Cardiac fibroblast (primary cell): ENCODE results near the gene KIAA0586.
A peak's percentile ranks its signal among the peaks of the same experiment; 100 is the strongest.
"Not testable (repeated sequence)": the region's sequence is repeated elsewhere in the genome, so short reads cannot be mapped to it uniquely, and the experiment has no call there.

ENCODE experiments used
- DNase-seq, 2 donors: peaks; one replicate each; pipeline versions ENCODE4 v3.0.0 to v3.0.0-alpha.2; 2010; ENCODE audit warnings: low read depth in 2 of 2
- H3K4me3 ChIP-seq, 2 donors: replicated peaks in 1 of 2; 1 replicate in 1 of 2; 2 replicates in 1 of 2; pipeline ENCODE4 v1.5.1; 2011; ENCODE audit warnings: low read depth in 2 of 2, low read length in 2 of 2, mild to moderate bottlenecking in 2 of 2, moderate library complexity in 1 of 2
- CTCF ChIP-seq: IDR thresholded peaks from one replicate; pipeline ENCODE4 v1.5.1; 2011; ENCODE audit warnings: low read depth, mild to moderate bottlenecking, low read length, inconsistent platforms

KIAA0586 gene

GRCh38 chr14:58501214-58501816 lies 73.8 kb downstream of the KIAA0586 start:
- peak; percentile 78 for TF ChIP-seq CTCF
- DNase-seq = peak; percentile 89 to 91
- H3K4me3 ChIP-seq = no peak overlapping the region

DNA sequence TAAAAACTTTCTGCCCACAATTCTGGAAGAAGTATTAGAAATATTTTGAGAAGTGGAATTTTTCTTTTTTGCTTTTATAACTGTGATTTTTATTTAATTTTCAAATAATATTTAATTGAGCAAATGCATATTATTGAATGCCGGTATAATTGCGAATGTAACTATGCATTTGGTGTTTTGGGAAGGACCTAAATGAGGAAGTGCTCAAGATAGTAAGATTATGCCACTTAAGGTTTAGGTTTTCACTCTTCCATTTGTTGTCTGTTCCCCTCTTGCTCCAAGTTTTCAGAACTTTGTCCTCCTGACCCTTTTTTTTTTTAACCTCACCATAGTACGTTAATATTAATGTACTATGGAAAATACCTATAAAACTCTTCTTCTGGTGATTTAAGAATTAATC lies 85.8 kb downstream of the KIAA0586 start:
- DNase-seq = no peak
- H3K4me3 ChIP-seq = no peak overlapping the region
- TF ChIP-seq CTCF = no peak

DNA sequence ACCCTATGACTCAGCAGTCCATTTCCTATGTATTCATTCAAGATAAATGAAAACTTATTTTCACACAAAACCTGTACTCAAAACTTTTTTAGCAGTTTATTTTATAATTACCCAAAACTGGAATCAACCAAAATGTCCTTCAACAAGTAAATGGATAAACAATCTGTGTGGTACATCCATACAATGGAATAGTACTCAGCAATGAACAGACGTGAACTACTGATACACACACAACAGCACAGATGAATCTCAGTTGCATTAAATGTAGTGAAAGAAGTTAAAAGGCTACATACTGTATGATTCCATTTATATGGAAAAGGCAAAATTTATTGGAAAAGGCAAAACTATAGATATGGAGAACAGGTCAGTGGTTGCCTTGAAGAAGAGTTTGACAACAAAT lies 90.1 kb downstream of the KIAA0586 start:
- TF ChIP-seq CTCF = no peak
- no peak for DNase-seq

DNA sequence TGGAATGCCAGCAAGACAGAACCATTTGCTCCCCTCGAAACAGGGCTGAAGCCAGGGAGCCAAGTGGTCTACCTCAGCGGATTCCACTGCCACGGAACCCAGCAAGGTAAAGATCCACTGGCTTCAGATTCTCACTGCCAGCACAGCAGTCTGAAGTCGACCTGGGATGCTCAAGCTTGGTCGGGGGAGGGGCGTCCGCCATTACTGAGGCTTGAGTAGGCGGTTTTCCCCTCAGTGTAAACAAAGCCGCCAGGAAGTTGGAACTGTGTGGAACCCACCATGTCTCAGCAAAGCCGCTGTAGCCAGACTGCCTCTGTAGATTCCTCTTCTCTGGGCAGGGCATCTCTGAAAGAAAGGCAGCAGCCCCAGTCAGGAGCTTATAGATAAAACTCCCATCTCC lies 98.2 kb downstream of the KIAA0586 start:
- not testable (repeated sequence) for H3K4me3 ChIP-seq, DNase-seq

More for the DNA sequence above, 90.1 kb downstream of the KIAA0586 start:
- no peak overlapping the region for H3K4me3 ChIP-seq

DNA sequence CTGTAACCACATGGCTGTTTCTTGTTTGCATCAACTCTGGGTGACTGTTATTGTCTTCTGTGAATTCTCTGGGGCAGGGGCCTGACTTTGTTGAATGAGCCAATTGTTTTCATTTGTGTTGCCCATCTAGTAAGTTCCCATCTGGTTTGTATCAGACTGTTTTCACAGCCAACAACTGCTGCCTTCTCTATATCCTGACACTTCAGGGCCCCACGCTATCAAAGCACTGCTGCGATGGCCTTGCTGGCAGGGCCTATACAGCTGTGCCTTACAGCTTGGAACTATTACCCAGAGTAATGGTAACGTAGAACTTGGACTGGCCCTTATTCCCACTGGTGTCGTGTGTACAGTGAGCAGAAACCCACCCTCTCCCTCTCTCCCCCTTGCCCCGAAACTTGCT lies 105.9 kb downstream of the KIAA0586 start:
- H3K4me3 ChIP-seq = no peak overlapping the region
- DNase-seq = peak; percentile 18 to 82
- TF ChIP-seq CTCF = no peak

- TF ChIP-seq CTCF = no peak
- peak; percentile 60 to 72 for DNase-seq
These were observed 107.5 kb downstream of the KIAA0586 start for GRCh38 chr14:58535044-58535443.

DNA sequence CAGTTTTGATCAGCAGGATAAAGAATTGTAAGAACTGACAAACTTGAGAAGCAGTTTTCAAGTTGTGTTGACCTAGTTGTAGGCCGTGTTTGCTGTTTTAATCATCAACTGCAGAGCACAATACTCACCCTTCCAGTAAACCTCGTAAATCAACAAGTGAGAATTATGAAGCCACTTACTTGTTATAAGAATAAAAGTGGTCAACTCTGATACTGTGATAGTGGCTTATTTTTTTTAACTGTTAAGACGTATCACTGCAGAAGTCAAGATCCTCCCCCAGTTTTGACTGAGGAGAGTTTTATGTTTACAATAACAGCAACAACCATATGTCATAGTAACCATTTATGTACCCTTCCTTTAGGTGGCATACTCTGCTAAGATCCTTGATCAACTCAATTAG lies 109.5 kb downstream of the KIAA0586 start:
- TF ChIP-seq CTCF = no peak

More at GRCh38 chr14:58535044-58535443, 107.5 kb downstream of the KIAA0586 start:
- no peak overlapping the region for H3K4me3 ChIP-seq

More for the DNA sequence above, 109.5 kb downstream of the KIAA0586 start:
- no peak for DNase-seq
- no peak overlapping the region for H3K4me3 ChIP-seq
